Erythroblast (primary cell): Measurements from ENCODE around the gene GABRR3.

Experiments
- GATA1 ChIP-seq: IDR thresholded peaks from 2 replicates; pipeline ENCODE4 v1.6.1; 2011; ENCODE audit warnings: low read depth, mild to moderate bottlenecking, control low read depth, low read length, moderate library complexity
- POLR2A ChIP-seq: IDR thresholded peaks from 2 replicates; pipeline ENCODE4 v1.6.1; 2011; ENCODE audit warnings: mild to moderate bottlenecking, low read length

GRCh38 chr3:98048586-98048985 lies 13.5 kb upstream of the GABRR3 start:
- TF ChIP-seq POLR2A (no peak), GATA1 (no peak)
